IPS-18a (cell line): ENCODE data around the gene KCNK6.
A peak's percentile ranks its signal among the peaks of the same experiment; 100 is the strongest.

Experiments used
- H3K27ac ChIP-seq: one replicate; pipeline ENCODE4 v1.5.1; 2013; ENCODE audit warnings: low read length
- H3K27me3 ChIP-seq: one replicate; pipeline ENCODE4 v1.6.1; 2013; ENCODE audit warnings: mild to moderate bottlenecking, low read length; ENCODE audit not compliant: control insufficient read depth, insufficient read depth
- H3K36me3 ChIP-seq: one replicate; pipeline ENCODE4 v1.6.1; 2013; ENCODE audit warnings: low read depth, low read length; ENCODE audit not compliant: control insufficient read depth
- H3K4me1 ChIP-seq: one replicate; pipeline ENCODE4 v1.6.1; 2013; ENCODE audit warnings: low read depth, low read length; ENCODE audit not compliant: control insufficient read depth
- H3K4me3 ChIP-seq: one replicate; pipeline ENCODE4 v1.5.1; 2013; ENCODE audit warnings: low read length
- H3K9ac ChIP-seq: one replicate; pipeline ENCODE4 v1.6.1; 2013; ENCODE audit warnings: mild to moderate bottlenecking, low read length, moderate library complexity
- H3K9me3 ChIP-seq: one replicate; pipeline ENCODE4 v1.6.1; 2013; ENCODE audit warnings: low read depth, low read length; ENCODE audit not compliant: control insufficient read depth

The KCNK6 gene

GRCh38 chr19:38315657-38316476 is 3.8 kb upstream of the KCNK6 start, which contains the start of gene YIF1B:
Gene YIF1B (minus strand): TSS chr19:38315947. CDS start chr19:38315917, 30 bp downstream.
- Histone ChIP-seq H3K9me3 (no peaks in the 10 kb centered on the region), H3K27me3 (peaks cover 39% of the 10 kb centered on the region), H3K27ac (peak within 1 kb of the TSS; percentile 79), H3K36me3 (no peaks in the 10 kb centered on the region), H3K9ac (peak within 1 kb of the TSS; percentile 72), H3K4me1 (peaks cover 3% of the 10 kb centered on the region), H3K4me3 (peak within 1 kb of the TSS; percentile 91)

- peak overlapping the region; percentile 37 for H3K27ac ChIP-seq
- peaks cover 46% of the 10 kb centered on the region for H3K27me3 ChIP-seq
- H3K9me3 ChIP-seq: no peaks in the 10 kb centered on the region
- no peaks in the 10 kb centered on the region for H3K36me3 ChIP-seq
- peak overlapping the region; percentile 56 for H3K4me3 ChIP-seq
- peaks cover 3% of the 10 kb centered on the region for H3K4me1 ChIP-seq
- peak overlapping the region; percentile 62 for H3K9ac ChIP-seq
Measured at GRCh38 chr19:38316477-38317067, 3.1 kb upstream of the KCNK6 start.

GRCh38 chr19:38317104-38317612 is 2.5 kb upstream of the KCNK6 start:
- Histone ChIP-seq H3K4me1 (peaks cover 3% of the 10 kb centered on the region), H3K27me3 (peaks cover 49% of the 10 kb centered on the region), H3K36me3 (no peaks in the 10 kb centered on the region), H3K9ac (no peak overlapping the region), H3K27ac (no peak overlapping the region), H3K4me3 (no peak overlapping the region), H3K9me3 (no peaks in the 10 kb centered on the region)

- Histone ChIP-seq H3K4me3 (no peak overlapping the region), H3K4me1 (peaks cover 3% of the 10 kb centered on the region), H3K27me3 (peaks cover 49% of the 10 kb centered on the region), H3K9ac (no peak overlapping the region), H3K27ac (no peak overlapping the region), H3K36me3 (no peaks in the 10 kb centered on the region), H3K9me3 (no peaks in the 10 kb centered on the region)
Measured at GRCh38 chr19:38318660-38319059, 985 bp upstream of the KCNK6 start.

GRCh38 chr19:38320969-38321339 is 1.3 kb downstream of the KCNK6 start:
- no peak overlapping the region for H3K9ac ChIP-seq
- no peaks in the 10 kb centered on the region for H3K9me3 ChIP-seq
- H3K27me3 ChIP-seq: peaks cover 49% of the 10 kb centered on the region
- H3K27ac ChIP-seq: no peak overlapping the region
- no peaks in the 10 kb centered on the region for H3K36me3 ChIP-seq
- peaks cover 3% of the 10 kb centered on the region for H3K4me1 ChIP-seq
- H3K4me3 ChIP-seq: no peak overlapping the region

GRCh38 chr19:38321646-38322196 is 2.1 kb downstream of the KCNK6 start:
- Histone ChIP-seq H3K9me3 (no peaks in the 10 kb centered on the region), H3K4me3 (no peak overlapping the region), H3K4me1 (peaks cover 3% of the 10 kb centered on the region), H3K9ac (no peak overlapping the region), H3K27ac (no peak overlapping the region), H3K27me3 (peaks cover 49% of the 10 kb centered on the region), H3K36me3 (no peaks in the 10 kb centered on the region)

DNA sequence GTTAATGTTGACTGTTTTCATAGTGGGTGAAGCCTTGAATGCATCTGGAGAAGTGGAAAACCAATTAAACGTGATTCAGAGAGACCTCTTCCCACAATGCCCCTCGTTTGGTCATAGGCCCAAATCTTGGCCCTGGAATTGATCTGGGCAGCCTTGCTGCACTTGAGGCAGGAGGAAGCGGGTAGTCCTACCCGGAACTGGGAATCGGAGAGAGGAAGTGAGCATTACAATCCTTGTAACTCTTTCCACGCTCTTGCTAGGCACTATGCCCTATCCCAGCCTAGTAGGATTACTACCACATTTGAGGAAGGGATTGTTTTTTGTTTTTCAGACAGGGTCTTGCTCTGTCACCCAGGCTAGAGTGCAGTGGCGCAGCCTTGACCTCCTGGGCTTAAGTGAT is 3.6 kb downstream of the KCNK6 start:
- Histone ChIP-seq H3K9ac (no peak overlapping the region), H3K4me3 (no peak overlapping the region), H3K9me3 (no peaks in the 10 kb centered on the region), H3K36me3 (no peaks in the 10 kb centered on the region), H3K4me1 (peaks cover 3% of the 10 kb centered on the region), H3K27me3 (peaks cover 36% of the 10 kb centered on the region), H3K27ac (no peak overlapping the region)

DNA sequence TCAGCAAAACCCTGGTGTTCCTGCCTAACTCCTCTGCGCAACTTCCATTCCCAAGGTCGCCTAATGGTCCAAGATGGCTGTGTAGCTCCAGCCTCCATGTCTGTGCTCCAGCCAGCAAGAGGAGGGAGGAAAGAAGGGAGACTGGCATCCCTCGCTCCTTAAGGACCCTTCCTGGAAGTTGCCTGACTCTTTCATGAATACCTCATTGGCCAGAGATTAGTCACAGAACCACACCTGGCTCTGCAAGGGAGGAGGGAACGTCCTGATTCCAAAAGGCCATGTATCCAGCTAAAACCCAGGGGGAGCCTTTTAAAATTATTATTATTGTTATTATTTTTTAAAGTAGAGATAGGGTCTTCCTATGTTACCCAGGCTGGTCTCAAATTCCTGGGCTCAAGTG is 4.8 kb downstream of the KCNK6 start:
- H3K9ac ChIP-seq: no peak overlapping the region
- H3K27me3 ChIP-seq: peaks cover 24% of the 10 kb centered on the region
- H3K36me3 ChIP-seq: no peaks in the 10 kb centered on the region

GRCh38 chr19:38326591-38326990 is 6.9 kb downstream of the KCNK6 start:
- Histone ChIP-seq H3K9ac (no peak overlapping the region), H3K4me3 (no peak overlapping the region), H3K36me3 (no peaks in the 10 kb centered on the region), H3K4me1 (no peaks in the 10 kb centered on the region), H3K9me3 (no peaks in the 10 kb centered on the region), H3K27ac (no peak overlapping the region), H3K27me3 (peaks cover 3% of the 10 kb centered on the region)

More for the DNA sequence above, 4.8 kb downstream of the KCNK6 start:
- no peak overlapping the region for H3K27ac ChIP-seq
- no peaks in the 10 kb centered on the region for H3K9me3 ChIP-seq
- no peak overlapping the region for H3K4me3 ChIP-seq
- no peaks in the 10 kb centered on the region for H3K4me1 ChIP-seq

DNA sequence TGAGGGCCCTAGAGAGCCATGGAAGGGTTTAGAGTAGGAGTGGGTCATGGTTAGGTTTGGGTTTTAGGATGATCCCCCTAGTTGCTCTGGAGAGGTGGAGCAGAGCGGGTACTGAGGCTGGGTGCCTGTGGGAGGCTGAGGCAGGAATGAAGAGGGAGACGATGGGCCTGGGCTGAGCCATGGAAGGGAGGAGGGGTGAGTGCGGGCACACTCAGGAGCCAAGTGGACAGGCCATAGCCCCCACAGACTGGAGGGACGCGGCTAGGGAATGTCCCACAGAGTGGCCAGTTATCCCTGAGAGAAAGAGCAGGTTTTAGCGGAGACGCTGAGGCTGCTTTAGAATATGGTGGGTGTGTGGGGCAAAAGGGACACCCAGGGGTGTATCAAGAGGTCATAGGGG is 10.0 kb downstream of the KCNK6 start:
- Histone ChIP-seq H3K4me1 (no peaks in the 10 kb centered on the region), H3K27ac (no peak overlapping the region), H3K27me3 (no peaks in the 10 kb centered on the region), H3K9ac (no peak overlapping the region), H3K4me3 (no peak overlapping the region), H3K36me3 (no peaks in the 10 kb centered on the region), H3K9me3 (no peaks in the 10 kb centered on the region)

GRCh38 chr19:38331728-38332127 is 12.1 kb downstream of the KCNK6 start:
- no peak overlapping the region for H3K27ac ChIP-seq
- H3K27me3 ChIP-seq: no peaks in the 10 kb centered on the region
- H3K4me1 ChIP-seq: no peaks in the 10 kb centered on the region
- no peaks in the 10 kb centered on the region for H3K36me3 ChIP-seq
- H3K9me3 ChIP-seq: no peaks in the 10 kb centered on the region
- H3K9ac ChIP-seq: no peak overlapping the region
- H3K4me3 ChIP-seq: no peak overlapping the region
